ENCODE measurements around the gene PELO. TPM values are rescaled to one million over a fixed set of nuclear protein-coding genes. Genes with fewer than 3 reads are reported as not detected.

Gene PELO
- 21.1 and 29.6 TPM in 2 replicates for total RNA-seq

DNA sequence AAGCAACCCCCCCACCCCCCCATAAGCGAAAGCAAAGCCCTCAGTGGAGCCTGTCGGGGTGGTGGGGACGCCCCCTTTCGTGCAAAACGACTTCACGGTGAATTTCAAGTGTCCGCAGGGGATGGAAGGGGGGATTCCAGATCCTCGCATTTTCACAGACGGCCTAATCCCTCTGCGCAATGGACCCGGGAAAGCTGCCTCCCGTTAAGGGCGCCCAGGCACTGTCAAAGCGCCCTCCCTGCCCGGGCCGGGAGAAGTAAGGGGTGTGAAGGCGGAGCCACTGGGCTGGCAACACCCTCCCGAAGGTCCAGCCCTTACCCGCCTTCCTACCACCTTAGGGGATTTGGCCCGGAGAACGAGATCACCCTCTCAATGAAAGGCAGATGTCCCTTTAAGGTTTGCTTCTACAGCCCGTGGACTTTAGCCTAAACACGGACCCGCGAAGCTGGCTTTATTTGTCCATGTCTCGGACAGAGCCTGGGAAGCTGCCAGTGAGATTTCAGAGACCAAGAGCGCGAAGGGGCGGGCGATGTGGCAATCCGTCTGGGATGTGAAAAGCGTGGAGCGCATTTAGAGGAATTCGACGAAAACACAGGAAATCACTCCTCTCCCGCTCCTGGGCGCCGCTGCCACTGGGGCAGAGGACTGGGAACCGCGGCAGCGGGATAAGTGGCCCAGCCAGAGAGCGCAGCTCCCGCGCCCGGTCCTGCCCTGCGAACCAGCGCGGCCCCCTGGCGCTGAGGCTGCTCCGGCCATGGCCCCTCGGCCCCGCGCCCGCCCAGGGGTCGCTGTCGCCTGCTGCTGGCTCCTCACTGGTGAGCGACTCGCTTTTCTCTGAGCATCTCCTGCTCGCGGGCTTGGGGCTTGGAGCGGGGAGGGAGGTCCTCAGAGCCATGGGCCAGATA, at the start of gene PELO, which contains the start of gene ITGA1:
TSS of gene PELO (plus strand) at position 317 of the 905 bp plus-strand sequence. CDS start 12,479 bp downstream, outside the sequence.
TSS of gene ITGA1 (plus strand) at position 317 of the 905 bp plus-strand sequence. CDS start at position 755, 438 bp downstream.

Other genes with a start within 250 kb of the PELO start
- 4.1 and 8.1 TPM in 2 replicates for gene ITGA1, start within 50 bp of the PELO start, total RNA-seq
- gene ITGA2, start 201.4 kb downstream of the PELO start, total RNA-seq, result 22.8 and 24.5 TPM in 2 replicates

All from smooth muscle cell of trachea (primary cell).